ENCODE data around the gene RBM10.

DNA sequence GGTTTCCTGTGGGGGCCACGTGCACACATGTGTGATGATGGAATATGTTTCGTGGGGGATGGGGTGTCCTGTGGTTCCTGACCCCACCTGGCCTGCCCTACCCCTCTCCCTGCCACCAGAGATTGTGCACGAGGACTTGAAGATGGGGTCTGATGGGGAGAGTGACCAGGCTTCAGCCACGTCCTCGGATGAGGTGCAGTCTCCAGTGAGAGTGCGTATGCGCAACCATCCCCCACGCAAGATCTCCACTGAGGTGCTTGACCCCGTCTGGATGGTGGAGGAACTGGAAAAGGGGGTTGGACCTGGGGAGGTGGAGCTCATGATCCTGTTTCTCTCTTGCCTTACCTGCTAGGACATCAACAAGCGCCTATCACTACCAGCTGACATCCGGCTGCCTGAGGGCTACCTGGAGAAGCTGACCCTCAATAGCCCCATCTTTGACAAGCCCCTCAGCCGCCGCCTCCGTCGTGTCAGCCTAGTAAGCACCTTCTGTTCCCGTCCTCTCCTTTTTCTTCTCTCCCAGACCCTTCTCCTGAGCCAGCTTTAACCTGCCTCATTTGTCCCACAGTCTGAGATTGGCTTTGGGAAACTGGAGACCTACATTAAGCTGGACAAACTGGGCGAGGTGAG is 79.4 kb downstream of the RBM10 start:
- TF ChIP-seq, protein P1, sequence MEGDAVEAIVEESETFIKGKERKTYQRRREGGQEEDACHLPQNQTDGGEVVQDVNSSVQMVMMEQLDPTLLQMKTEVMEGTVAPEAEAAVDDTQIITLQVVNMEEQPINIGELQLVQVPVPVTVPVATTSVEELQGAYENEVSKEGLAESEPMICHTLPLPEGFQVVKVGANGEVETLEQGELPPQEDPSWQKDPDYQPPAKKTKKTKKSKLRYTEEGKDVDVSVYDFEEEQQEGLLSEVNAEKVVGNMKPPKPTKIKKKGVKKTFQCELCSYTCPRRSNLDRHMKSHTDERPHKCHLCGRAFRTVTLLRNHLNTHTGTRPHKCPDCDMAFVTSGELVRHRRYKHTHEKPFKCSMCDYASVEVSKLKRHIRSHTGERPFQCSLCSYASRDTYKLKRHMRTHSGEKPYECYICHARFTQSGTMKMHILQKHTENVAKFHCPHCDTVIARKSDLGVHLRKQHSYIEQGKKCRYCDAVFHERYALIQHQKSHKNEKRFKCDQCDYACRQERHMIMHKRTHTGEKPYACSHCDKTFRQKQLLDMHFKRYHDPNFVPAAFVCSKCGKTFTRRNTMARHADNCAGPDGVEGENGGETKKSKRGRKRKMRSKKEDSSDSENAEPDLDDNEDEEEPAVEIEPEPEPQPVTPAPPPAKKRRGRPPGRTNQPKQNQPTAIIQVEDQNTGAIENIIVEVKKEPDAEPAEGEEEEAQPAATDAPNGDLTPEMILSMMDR (IDR thresholded peaks at IDR 0.05; ENCODE audit: low read depth, low read length, poor library complexity, severe bottlenecking), result no peak
- TF ChIP-seq EZH2phosphoT487 (IDR thresholded peaks at IDR 0.05; ENCODE audit: borderline replicate concordance, low read length), result no peak
